Activated T-cell treated with anti-CD3 and anti-CD28 coated beads, Interleukin-2, amount 50 U/mL, for 1 hour (primary cell): ENCODE measurements around the gene HMGXB4.

Experiments
- DNase-seq: peaks from one replicate; pipeline ENCODE4 v3.0.0-alpha.2; 2020

The HMGXB4 gene

GRCh38 chr22:35311551-35311999, 54.3 kb downstream of the HMGXB4 start:
- peak; percentile 10 for DNase-seq

GRCh38 chr22:35312198-35313059, 55.1 kb downstream of the HMGXB4 start:
- DNase-seq, result peak; percentile 12

GRCh38 chr22:35313311-35314121, 56.2 kb downstream of the HMGXB4 start:
- peak; percentile 16 for DNase-seq

- peak; percentile 12 for DNase-seq
Measured at GRCh38 chr22:35314161-35314942, 57.1 kb downstream of the HMGXB4 start.

- no peak for DNase-seq
Measured at GRCh38 chr22:35315141-35315854, 58.0 kb downstream of the HMGXB4 start.

DNA sequence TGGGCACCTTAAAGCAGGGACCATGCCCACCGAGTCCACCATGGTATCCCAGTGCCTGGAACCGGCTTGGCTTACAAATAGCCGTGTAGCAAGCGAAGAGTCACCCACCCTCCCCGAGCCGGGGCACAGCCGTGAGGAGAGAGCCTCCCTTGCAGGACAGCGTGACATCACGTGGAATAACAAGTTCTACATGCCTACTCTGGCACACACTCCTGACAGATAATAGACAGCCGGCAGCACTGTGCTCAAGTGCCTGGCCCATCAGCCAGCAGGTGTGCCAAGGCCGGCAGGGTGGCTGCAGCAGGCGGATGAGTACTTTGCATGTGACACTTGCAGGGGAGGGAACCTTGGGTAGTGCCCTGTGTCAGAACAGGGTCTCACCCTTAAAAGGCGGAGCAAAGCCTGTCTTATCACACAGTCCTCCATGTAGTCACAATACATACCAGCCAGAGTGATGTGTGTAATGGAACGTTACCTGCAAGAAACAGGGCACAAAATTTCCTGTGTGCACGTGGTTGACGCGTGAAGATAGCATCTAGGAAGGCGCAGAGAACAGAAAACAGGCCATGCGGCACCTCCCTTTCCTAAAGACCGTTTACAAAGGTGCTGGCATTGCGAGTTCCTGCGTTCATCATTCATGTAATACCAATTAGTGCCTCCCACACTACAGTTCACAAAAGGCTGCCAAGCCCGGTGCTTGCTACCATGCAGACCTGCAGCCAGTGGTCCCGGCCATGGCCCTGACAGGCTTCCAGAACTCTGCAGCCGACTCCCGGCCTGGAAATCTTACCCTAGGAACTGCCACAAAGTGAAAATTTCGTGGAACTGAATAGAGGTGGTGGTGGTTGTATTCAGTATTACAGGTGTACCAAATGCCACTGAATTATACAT, 58.8 kb downstream of the HMGXB4 start:
- DNase-seq, result no peak

GRCh38 chr22:35316751-35317150, 59.5 kb downstream of the HMGXB4 start:
- no peak for DNase-seq

- DNase-seq, result no peak
Measured at GRCh38 chr22:35317680-35318290, 60.5 kb downstream of the HMGXB4 start.

DNA sequence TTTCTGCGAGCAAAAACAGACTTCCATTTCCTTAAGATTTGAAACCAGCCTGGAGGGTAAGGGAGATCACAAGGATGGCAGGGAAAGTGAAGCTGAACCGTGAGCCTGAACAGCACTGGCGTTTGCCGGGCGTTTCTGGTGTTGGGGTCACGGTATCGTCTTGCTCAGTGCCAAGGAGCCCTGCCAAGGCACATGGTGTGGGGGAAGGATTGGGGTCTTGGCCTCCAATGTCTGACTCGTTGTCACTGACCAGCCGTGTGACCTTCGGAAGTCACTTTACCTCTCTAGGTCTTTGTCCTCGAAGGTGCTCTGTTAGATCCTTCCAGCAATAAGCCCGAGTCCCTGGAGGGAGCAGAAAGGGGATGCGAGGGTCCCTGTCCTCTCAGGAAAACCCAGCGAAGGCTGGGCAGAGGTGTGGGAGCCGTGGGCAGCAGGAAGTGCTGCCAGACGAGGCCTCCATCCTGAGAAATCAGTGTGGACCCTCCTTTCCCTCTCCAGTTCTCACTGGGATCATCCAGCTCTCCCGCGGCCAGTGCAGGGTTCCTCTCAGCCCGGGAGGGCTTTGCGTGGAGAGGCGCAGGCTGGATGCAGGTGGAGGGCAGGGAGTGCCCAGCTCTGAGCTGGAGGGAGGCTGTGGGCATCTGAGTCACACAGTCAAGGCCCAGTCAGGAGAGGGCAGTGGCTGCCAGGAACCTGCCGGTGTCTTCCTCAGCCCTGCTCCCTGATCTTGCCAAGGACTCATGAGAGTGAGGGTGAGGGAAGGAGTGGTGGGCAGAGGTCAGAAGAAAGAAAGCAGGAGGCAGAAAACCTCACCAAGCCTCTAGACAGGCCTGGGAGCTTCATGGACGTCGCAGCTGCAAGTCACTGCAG, 61.3 kb downstream of the HMGXB4 start:
- DNase-seq, result no peak

- DNase-seq, result no peak
Measured at GRCh38 chr22:35319244-35319985, 62.1 kb downstream of the HMGXB4 start.

DNA sequence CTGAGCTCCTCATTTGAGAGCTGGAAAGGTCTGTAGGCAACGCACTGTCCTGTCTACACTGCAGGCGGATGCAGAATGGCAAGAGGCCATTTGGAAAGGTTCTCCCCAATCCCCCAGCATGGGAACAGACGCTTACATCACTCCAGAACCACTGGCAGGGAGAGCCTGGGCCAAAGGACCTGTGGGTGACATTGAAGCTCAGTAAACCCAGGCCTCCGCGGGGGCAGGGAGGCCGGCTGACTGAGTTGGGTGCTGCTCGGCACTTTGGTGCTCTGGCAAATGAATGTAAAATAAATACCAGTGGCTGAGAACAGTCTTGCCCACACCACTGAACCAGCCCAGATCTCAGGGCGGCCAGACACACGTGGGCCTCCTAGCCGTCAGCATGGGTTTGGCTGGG, 64.8 kb downstream of the HMGXB4 start:
- no peak for DNase-seq

GRCh38 chr22:35322893-35323292, 65.6 kb downstream of the HMGXB4 start:
- no peak for DNase-seq

GRCh38 chr22:35323305-35323704, 66.0 kb downstream of the HMGXB4 start:
- no peak for DNase-seq

DNA sequence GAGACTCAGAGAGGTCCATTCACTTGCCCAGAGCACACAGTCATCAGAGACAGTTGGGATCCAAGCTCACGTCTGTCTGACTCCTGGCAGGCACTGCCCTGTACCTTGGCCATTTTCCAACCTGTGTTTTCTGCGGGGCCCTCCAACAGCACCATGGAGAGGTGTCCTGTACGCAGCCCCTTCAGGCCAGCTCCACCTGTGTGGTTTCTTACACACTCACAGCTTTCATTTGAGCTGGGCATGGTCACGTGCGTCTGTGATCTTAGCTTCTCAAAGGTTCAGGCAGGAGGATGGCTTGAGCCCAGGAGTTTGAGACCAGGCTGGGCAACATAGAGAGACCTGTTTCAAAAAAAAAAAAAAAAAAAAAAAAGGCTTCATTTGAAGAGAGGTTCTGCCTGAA, 66.8 kb downstream of the HMGXB4 start:
- DNase-seq, result no peak

DNA sequence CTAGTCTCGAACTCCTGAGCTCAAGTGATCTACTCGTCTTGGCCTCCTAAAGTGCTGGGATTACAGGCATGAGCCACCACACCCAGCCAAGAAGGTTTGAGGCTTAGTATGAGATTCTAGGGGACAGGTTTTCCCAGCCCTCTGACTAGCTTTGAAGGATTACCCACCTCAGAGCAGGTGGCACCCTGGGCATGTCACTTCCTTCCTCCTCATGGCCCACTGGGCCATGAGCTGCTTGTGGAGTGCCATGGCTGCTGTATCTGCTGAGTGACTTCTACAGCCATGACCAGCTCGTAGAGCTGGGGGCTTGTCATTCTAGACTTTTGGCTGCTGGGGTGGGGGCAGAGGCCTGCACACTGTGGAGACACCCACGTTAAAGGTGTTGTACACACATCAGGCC, 67.5 kb downstream of the HMGXB4 start:
- no peak for DNase-seq

- DNase-seq, result no peak
Measured at GRCh38 chr22:35325209-35325608, 67.9 kb downstream of the HMGXB4 start.

GRCh38 chr22:35326854-35327562, 69.7 kb downstream of the HMGXB4 start:
- no peak for DNase-seq

DNA sequence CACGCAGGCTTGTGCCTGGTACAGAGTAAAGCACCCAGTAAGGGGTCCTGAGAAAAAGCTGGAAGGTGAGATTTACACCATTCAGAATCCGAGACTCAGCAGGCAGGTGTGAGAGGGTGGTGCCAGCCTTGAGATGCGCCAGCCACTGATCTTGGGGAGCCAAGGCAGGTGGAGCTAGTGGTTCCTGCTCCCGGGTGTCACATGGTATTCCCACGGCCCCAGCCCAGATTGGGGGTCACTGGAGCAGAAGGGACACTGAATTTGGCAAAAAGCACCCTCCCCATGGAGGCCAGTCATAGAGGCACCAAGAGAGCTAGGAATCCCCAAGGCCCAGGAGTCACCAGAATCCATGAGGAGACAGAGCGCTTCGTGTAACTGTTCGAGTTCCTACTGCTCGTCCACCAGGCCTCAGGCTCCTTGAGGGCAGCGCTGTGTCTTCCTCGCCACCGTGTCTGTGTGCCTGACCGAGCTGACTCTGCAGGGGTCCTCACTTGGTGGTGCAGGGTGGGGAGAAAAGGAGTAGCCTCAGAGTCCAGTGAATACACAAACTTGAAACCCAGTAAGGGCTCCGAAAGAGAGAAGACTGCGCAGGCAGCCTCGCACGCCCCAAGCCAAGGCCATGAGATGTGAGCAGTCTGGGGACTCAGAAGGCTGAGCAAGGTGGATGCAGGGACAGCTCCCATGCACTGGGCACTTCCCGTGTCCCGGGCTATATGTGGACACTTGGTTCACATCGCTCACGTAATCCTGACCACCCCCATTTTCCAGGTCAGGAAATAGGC, 70.6 kb downstream of the HMGXB4 start:
- DNase-seq, result no peak
